Inflammatory macrophage treated with lipopolysaccharide for 4 hours (primary cell): ENCODE results near the gene ZBTB5.
A peak's percentile ranks its signal among the peaks of the same experiment; 100 is the strongest.

Experiments
- DNase-seq: peaks from one replicate; pipeline ENCODE4 v3.0.0-alpha.2; 2020

The ZBTB5 gene

DNA sequence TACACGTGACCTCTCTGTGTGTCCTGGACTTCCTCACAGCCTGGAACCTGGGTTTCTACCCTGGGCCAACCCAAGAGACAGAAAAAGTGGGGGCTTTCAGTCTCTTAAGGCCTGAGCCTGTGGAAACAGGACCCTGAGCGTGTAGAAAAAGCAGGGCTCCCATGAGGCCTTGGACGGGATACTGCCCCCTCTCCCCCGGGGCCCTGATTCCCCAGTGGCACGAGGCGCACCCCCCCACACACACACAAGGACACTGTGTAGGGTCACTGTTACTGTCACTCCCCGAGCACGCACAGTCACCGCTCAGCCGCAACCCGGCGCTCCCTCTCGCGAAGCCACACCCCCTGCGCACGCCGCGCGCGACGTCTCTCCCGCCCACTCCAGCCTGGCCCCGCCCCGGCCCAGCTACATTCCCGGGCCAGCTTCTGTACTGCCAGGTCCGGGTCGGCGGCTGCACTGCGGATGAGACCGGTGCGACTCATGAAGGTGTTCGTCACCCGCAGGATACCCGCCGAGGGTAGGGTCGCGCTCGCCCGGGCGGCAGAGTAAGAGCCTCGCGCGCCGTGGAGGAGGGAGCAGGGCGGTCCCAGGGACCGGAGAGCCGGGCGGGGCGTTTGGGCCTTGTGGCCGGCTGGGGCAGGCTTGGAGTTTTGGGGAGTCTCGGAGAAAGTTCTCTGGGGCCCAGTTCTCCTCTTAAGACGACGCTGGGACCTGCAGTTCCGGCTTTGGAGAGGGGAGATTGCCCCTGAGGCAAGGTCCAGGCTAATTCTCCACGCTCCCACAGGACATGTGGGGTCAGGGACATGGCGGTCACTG lies 42.8 kb downstream of the ZBTB5 start, which contains the start of gene GRHPR:
Gene GRHPR, plus strand, starts transcription at position 408 of the 816 bp plus-strand sequence. Its CDS starts 55 bp downstream, at position 463.
- DNase-seq, result peak; percentile 88

GRCh38 chr9:37421914-37422288 lies 43.3 kb downstream of the ZBTB5 start:
- DNase-seq, result peak; percentile 40

DNA sequence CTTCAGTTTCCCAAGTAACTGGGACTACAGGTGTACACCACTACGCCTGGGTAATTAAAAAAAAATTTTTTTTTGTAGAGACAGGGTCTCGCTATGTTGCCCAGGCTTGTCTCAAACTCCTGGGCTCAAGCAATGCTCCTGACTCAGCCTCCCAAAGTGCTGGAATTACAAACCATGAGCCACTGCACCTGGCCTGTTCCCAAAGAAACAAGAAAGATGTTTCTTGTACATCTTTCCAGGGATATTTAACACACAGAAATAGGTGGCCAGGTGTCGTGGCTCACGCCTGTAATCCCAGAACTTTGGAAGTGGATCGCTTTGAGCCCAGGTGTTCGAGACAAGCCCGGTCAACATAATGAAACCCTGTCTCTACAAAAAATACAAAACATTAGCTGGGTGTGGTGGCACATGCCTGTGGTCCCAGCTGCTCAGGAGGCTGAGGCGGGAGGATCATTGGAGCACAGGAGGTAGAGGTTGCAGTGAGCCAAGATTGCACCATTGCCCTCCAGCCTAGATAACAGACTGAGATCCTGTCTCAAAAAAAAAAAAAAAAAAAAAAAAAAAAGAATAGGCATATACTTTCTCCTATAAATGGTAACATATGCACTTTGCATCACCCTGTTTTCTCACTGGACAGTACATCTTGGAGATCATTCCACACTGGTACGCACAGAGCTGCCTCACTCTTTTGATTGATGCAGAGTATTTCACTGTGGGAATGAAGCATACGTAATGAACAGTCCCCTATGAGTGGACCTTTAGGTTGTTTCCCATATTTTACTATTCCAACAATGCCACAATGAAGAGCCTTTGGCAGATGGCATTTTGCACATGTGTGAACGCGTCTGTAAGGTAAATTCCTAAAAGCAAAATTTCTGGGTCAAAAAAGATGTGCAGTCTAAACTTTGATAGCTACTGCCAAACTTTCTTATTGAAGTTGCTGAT lies 44.7 kb downstream of the ZBTB5 start:
- DNase-seq, result no peak

GRCh38 chr9:37419204-37419603 lies 46.0 kb downstream of the ZBTB5 start:
- DNase-seq, result no peak

DNA sequence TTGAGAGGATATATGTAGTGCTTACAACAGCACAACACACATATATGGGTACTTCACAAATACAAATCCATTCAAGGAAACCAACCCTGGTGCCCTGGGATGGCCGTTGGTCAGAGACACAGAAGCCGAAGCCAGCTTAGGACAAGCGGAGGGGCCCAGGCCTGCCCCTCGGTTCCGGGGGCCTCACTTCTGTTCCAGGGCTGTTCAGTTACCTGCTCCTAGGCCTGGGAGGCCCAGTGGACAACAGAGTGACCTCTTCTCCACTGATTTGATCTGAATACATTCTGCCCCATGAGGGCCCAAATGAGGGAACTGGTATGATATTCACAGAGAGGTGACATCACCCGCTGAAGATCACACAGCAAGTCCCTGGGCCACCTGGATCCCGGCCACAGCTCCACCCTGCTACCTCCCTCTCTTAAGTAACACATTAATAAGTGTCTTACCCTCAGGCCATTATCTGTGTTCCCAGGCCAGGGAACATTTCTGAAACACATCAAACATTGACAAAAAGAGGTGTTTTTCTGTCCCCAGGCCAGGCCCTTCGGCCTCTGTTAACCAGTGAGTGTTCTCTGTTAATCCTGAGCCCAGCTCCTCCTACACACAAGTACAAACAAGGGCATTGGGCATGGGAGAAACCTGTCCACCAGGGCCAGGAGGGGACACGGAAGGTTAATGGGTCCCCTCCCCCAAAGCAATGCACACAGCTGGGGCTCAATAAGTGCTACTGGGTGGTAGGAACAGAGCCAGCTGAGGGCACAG lies 47.2 kb downstream of the ZBTB5 start:
- DNase-seq, result no peak

DNA sequence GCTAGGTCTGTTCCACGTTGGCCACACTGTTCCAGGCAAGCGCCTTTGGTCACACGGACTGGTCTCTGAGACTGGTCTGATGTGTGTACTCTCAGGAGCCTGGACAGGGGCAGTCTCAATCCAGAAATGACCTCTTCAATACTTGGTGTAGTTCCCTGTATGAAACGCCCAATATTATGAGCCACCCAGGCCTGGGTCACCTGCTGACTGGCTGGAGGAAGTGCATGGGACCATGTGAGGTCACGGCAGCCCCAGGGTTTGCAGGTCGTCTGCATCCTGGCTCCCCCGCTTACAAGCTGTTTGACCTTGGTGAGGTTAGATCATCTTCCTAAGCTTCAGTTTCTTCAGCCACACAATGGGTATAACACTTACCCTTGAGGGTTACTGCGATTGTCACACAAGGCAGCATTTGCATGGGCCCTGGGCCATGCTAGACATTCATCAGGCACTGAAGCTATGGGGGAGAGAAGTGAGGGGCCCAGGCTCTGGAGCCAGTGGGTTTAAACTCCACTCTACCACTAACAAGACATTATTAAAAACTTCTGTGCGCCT lies 47.9 kb downstream of the ZBTB5 start:
- no peak for DNase-seq

- peak; percentile 68 for DNase-seq
Measured at GRCh38 chr9:37415011-37415719, 50.1 kb downstream of the ZBTB5 start.

DNA sequence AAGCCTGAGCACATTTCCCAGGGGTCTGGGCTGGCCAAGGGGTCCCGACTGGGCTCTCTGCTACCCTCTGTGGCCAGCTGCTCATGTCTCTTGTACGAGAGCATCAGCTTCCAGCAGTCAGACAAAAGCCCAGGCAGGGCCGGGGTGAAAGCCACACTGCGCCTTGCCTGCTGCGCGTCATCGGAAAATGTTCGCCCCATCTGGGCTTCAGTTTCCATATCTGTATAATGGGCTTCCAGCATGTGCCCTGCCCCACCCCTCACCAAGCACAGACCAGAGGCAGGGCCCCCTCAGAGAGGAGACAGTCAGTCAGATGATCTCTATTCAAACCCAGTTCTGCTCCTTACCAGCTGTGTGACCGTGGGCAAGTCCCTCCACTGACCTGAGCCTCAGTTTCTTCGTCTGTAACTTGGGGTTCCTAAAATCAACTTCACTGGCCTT lies 50.7 kb downstream of the ZBTB5 start:
- no peak for DNase-seq

GRCh38 chr9:37413311-37413710 lies 51.9 kb downstream of the ZBTB5 start:
- no peak for DNase-seq

DNA sequence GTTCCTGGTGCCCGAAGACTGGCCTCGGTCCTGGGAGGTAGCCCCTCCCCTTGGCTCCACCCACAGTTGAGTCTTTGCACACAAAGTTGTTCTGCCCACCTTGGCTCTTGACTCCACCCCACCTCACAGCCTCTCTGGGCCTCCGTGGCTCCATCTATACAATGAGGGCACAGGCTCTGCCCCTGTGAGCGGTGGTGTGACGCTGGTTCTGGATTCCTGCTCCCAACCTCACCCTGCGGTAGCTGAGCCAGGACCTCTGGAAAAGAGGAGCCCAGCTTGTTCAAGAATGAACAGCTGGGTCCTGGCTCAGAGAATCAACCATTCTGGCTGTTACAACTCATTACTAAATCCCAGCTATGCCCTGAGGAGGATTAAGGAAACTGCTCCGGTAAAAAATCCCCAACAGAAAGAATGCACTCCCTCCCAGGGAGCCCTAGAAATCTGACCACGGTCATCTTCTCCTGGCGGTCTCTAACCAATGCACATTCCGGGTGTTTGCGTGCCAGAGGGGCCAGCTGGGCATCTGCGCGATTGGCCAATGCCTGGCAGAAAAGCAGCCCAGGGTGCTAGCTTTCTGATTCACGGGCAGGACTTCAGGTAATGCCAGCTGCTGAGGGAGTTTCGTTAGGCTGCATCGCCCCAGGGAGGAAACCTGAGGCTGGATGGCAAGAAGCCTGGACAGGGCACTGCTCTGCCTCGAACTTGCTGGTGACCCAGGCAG lies 52.7 kb downstream of the ZBTB5 start:
- DNase-seq, result no peak

DNA sequence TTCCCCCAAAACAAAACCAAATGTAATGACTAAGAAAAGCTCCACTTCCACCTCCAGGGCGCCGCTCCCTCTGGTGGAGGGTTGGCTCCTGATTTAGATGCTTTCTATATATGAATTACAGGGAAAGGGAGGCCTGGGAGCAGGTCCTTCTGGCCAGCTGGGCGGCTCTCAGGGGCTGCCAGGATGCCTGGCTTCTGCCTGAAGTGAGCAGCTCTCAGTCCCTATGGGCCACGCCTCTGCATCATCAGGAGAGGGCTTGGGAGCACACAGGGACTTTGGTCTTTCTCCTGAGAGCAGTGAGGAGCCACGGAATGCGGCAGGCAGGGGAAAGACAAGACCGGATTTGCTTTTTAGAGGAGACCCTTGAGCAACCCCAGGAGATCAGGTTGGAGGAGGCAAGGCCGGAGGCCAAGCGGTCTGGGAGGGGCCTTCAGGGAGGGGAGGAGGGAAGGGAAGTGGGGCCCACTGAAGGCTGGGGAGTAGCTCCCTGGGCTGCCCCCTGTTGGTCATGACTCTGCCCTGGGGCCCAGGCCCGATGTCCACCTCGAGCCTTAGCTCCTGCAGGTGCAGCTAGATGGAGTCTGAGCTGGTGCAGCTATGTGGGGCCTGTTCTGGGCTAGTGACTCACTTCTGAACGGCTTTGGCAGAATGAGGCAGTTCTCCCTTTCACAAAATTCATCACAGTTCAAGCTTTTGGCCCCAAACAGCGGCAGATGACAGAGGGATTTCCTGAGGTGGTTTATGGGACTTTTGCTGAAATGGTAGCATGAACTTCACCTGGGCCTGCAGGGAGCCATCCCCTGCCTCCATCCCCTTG lies 54.1 kb downstream of the ZBTB5 start:
- DNase-seq, result no peak

DNA sequence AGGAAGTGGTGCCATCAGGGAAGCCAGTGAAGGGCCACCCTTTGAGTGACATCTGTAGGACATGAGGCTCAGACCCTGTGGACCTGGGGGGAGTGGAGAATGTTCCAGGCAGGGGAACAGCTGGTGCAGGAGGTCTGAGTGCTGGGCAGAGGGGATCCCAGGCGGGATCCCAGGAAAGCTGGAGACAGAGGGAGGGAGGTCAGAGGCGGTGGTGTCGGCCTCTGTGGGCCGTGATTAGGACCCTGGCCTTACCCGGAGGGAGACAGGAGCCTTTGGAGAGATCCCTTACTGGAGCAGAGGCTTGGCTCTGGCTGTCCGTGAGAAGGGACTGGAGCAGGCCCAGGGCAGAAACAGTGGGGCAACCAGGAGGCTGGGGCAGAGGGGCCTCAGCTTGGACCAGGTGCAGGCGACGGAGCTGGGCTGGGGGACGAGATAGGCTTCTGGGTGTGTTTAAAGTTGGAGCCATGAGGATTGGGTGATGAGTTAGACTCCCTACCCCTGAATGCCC lies 54.8 kb downstream of the ZBTB5 start:
- no peak for DNase-seq

DNA sequence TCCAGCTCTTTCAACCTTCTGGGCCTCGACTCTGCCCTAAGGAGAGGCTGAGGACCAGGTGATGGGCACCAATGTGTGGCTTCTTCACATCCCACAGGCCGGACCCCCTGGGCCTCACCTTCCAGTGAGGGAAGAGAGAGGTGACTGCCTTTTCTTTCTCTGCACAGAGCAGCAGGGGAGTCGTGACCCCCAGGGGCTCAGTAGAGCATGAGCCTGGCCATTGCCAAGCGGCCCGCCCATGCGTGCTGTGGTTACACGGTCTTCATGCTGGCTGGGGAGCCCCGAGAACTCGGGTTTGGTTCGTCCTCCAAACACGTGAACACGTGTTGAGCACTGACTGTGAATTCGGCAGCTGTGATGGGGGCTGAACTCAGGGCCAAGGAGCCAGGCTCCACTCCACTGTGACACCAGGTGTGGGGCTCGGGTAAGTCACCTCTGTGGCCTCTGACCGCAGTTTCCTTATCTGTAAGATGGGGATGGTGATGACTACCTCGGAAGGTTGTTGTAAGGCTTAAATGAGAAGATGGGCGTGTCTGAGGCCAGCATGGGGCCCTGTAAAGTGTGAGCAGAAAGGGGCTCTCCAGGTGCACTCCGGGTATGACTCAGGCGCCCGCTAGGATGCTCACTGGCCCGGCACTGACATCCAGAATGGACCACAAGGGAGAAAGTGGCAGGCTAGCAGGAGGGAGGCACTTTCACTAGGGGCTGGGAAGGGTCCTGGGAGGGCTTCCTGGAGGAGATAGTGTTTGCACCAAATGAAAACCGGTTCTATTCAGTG lies 56.1 kb downstream of the ZBTB5 start:
- DNase-seq, result no peak

- DNase-seq, result no peak
Measured at GRCh38 chr9:37407468-37407867, 57.8 kb downstream of the ZBTB5 start.

GRCh38 chr9:37406603-37407401 lies 58.4 kb downstream of the ZBTB5 start:
- DNase-seq, result no peak

- no peak for DNase-seq
Measured at GRCh38 chr9:37405764-37406380, 59.4 kb downstream of the ZBTB5 start.

- DNase-seq, result no peak
Measured at GRCh38 chr9:37405350-37405749, 59.9 kb downstream of the ZBTB5 start.

- DNase-seq, result no peak
Measured at GRCh38 chr9:37404590-37404989, 60.7 kb downstream of the ZBTB5 start.
